Measurements from ENCODE around the gene ERCC6L2.

Gene ERCC6L2

GRCh38 chr9:95924987-95925386, 49.5 kb downstream of the ERCC6L2 start:
- DNase-seq (ENCODE audit: low read depth in 2 of 2), result no peak

GRCh38 chr9:95927271-95928004, 51.9 kb downstream of the ERCC6L2 start:
- no peak for DNase-seq (ENCODE audit: low read depth in 2 of 2)

- no peak for DNase-seq (ENCODE audit: low read depth in 2 of 2)
Measured at GRCh38 chr9:95930277-95930676, 54.8 kb downstream of the ERCC6L2 start.

GRCh38 chr9:95935861-95936578, 60.5 kb downstream of the ERCC6L2 start:
- no peak for DNase-seq (ENCODE audit: low read depth in 2 of 2)

- DNase-seq (ENCODE audit: low read depth in 2 of 2), result no peak
Measured at GRCh38 chr9:95936579-95937075, 61.1 kb downstream of the ERCC6L2 start.

- no peak for DNase-seq (ENCODE audit: low read depth in 2 of 2)
Measured at GRCh38 chr9:95937131-95937530, 61.6 kb downstream of the ERCC6L2 start.

- no peak for DNase-seq (ENCODE audit: low read depth in 2 of 2)
Measured at GRCh38 chr9:95938724-95939123, 63.2 kb downstream of the ERCC6L2 start.

GRCh38 chr9:95939472-95939871, 64.0 kb downstream of the ERCC6L2 start:
- DNase-seq (ENCODE audit: low read depth in 2 of 2), result no peak

GRCh38 chr9:95940265-95940664, 64.8 kb downstream of the ERCC6L2 start:
- no peak for DNase-seq (ENCODE audit: low read depth in 2 of 2)

GRCh38 chr9:95942016-95942415, 66.5 kb downstream of the ERCC6L2 start:
- no peak for DNase-seq (ENCODE audit: low read depth in 2 of 2)

GRCh38 chr9:95947118-95947517, 71.6 kb downstream of the ERCC6L2 start:
- no peak for DNase-seq (ENCODE audit: low read depth in 2 of 2)

GRCh38 chr9:95952471-95952870, 77.0 kb downstream of the ERCC6L2 start:
- no peak for DNase-seq (ENCODE audit: low read depth in 2 of 2)

GRCh38 chr9:95953986-95954385, 78.5 kb downstream of the ERCC6L2 start:
- DNase-seq (ENCODE audit: low read depth in 2 of 2), result no peak

GRCh38 chr9:95954940-95955339, 79.4 kb downstream of the ERCC6L2 start:
- no peak for DNase-seq (ENCODE audit: low read depth in 2 of 2)

GRCh38 chr9:95962936-95963335, 87.4 kb downstream of the ERCC6L2 start:
- DNase-seq (ENCODE audit: low read depth in 2 of 2), result no peak

- no peak for DNase-seq (ENCODE audit: low read depth in 2 of 2)
Measured at GRCh38 chr9:95963659-95964058, 88.2 kb downstream of the ERCC6L2 start.

- DNase-seq (ENCODE audit: low read depth in 2 of 2), result no peak
Measured at GRCh38 chr9:95966306-95966705, 90.8 kb downstream of the ERCC6L2 start.

- no peak for DNase-seq (ENCODE audit: low read depth in 2 of 2)
Measured at GRCh38 chr9:95970317-95970716, 94.8 kb downstream of the ERCC6L2 start.

GRCh38 chr9:95971815-95972214, 96.3 kb downstream of the ERCC6L2 start:
- no peak for DNase-seq (ENCODE audit: low read depth in 2 of 2)

- DNase-seq (ENCODE audit: low read depth in 2 of 2), result no peak
Measured at GRCh38 chr9:95974389-95974788, 98.9 kb downstream of the ERCC6L2 start.

GRCh38 chr9:95977371-95977770, 101.9 kb downstream of the ERCC6L2 start:
- no peak for DNase-seq (ENCODE audit: low read depth in 2 of 2)

- DNase-seq (ENCODE audit: low read depth in 2 of 2), result no peak
Measured at GRCh38 chr9:95978106-95978505, 102.6 kb downstream of the ERCC6L2 start.

GRCh38 chr9:95979446-95979845, 104.0 kb downstream of the ERCC6L2 start:
- DNase-seq (ENCODE audit: low read depth in 2 of 2), result no peak

Measured in stimulated activated CD4-positive, alpha-beta T cell treated with anti-CD3 and anti-CD28 coated beads, Interleukin-1b, Interleukin-23, amount 100 ng/mL, for 4 hours (primary cell).